Measurements from ENCODE around the gene ACSM3. TPM values are rescaled to one million over a fixed set of nuclear protein-coding genes. Genes with fewer than 3 reads are reported as not detected.
"Not testable (repeated sequence)": the region's sequence is repeated elsewhere in the genome, so short reads cannot be mapped to it uniquely, and the experiment has no call there.

Gene ACSM3
- total RNA-seq, 2 experiments from 2014 or later = 4.1 to 4.8 TPM

GRCh38 chr16:20798364-20798763, 34.5 kb downstream of the ACSM3 start:
- Mint-ChIP-seq H3K4me3 (no peak overlapping the region), H3K36me3 (ENCODE audit: low read depth) (peaks cover 20% of the 10 kb centered on the region), H3K27me3 (no peaks in the 10 kb centered on the region), H3K9me3 (no peaks in the 10 kb centered on the region), H3K27ac (peak overlapping the region; percentile 47), H3K4me1 (peaks cover 22% of the 10 kb centered on the region)
- ChIA-PET POLR2A (no interaction called here), CTCF (no interaction called here)
- no peak for DNase-seq

GRCh38 chr16:20799599-20799998, 35.8 kb downstream of the ACSM3 start:
- H3K4me3 Mint-ChIP-seq = no peak overlapping the region

GRCh38 chr16:20801278-20801677, 37.5 kb downstream of the ACSM3 start:
- no peak for DNase-seq
- Mint-ChIP-seq H3K36me3 (ENCODE audit: low read depth) (peaks cover 20% of the 10 kb centered on the region), H3K27ac (no peak overlapping the region), H3K4me3 (no peak overlapping the region), H3K4me1 (peaks cover 36% of the 10 kb centered on the region), H3K9me3 (no peaks in the 10 kb centered on the region), H3K27me3 (no peaks in the 10 kb centered on the region)
- ChIA-PET CTCF (no interaction called here), POLR2A (no interaction called here)

More at GRCh38 chr16:20799599-20799998, 35.8 kb downstream of the ACSM3 start:
- no peak for DNase-seq
- peaks cover 24% of the 10 kb centered on the region for H3K4me1 Mint-ChIP-seq
- ChIA-PET CTCF (no interaction called here), POLR2A (no interaction called here)
- H3K27ac Mint-ChIP-seq = no peak overlapping the region
- H3K36me3 Mint-ChIP-seq (ENCODE audit: low read depth) = peaks cover 20% of the 10 kb centered on the region
- H3K27me3 Mint-ChIP-seq = no peaks in the 10 kb centered on the region
- H3K9me3 Mint-ChIP-seq = no peaks in the 10 kb centered on the region

GRCh38 chr16:20803192-20803560, 39.4 kb downstream of the ACSM3 start:
- no peak overlapping the region for H3K4me3 Mint-ChIP-seq
- peaks cover 40% of the 10 kb centered on the region for H3K4me1 Mint-ChIP-seq
- CTCF ChIA-PET = interaction anchor here (0.7 to 2.0 kb wide), 2 partner anchors 48 to 63 kb away, joined by 4 read pairs; no protein-coding TSS in a partner anchor
- no peaks in the 10 kb centered on the region for H3K9me3 Mint-ChIP-seq
- no peak for DNase-seq
- peaks cover 16% of the 10 kb centered on the region for H3K36me3 Mint-ChIP-seq (ENCODE audit: low read depth)
- no peaks in the 10 kb centered on the region for H3K27me3 Mint-ChIP-seq
- H3K27ac Mint-ChIP-seq = peak overlapping the region; percentile 1
- POLR2A ChIA-PET = no interaction called here

- no peak overlapping the region for H3K4me3 Mint-ChIP-seq
Measured at GRCh38 chr16:20803561-20804214, 39.9 kb downstream of the ACSM3 start.

GRCh38 chr16:20805684-20806167, 41.9 kb downstream of the ACSM3 start:
- ChIA-PET CTCF (interaction anchor here (1.0 to 1.7 kb wide), 4 partner anchors 9 to 65 kb away, joined by 3 to 11 read pairs (median 4); no protein-coding TSS in a partner anchor), POLR2A (interaction anchor here (0.5 to 1.2 kb wide), 2 partner anchors 9 to 45 kb away, joined by 3 read pairs; no protein-coding TSS in a partner anchor)
- H3K27me3 Mint-ChIP-seq; DNase-seq; H3K36me3 Mint-ChIP-seq (ENCODE audit: low read depth); H3K9me3 Mint-ChIP-seq: not testable (repeated sequence)
- Mint-ChIP-seq H3K27ac (peak overlapping the region; percentile 94), H3K4me3 (peak overlapping the region; percentile 96), H3K4me1 (peaks cover 35% of the 10 kb centered on the region)

More at GRCh38 chr16:20803561-20804214, 39.9 kb downstream of the ACSM3 start:
- Mint-ChIP-seq H3K27ac (peak overlapping the region; percentile 1), H3K9me3 (no peaks in the 10 kb centered on the region), H3K27me3 (no peaks in the 10 kb centered on the region), H3K4me1 (peaks cover 37% of the 10 kb centered on the region), H3K36me3 (ENCODE audit: low read depth) (peaks cover 14% of the 10 kb centered on the region)
- ChIA-PET CTCF (interaction anchor here (0.7 to 2.0 kb wide), 3 partner anchors 49 to 398 kb away, joined by 3 to 4 read pairs (median 4); no protein-coding TSS in a partner anchor), POLR2A (no interaction called here)
- DNase-seq = no peak

GRCh38 chr16:20806168-20807050, 42.6 kb downstream of the ACSM3 start, which contains the start of the genes ERI2 and REXO5:
Gene ERI2, minus strand, starts transcription at chr16:20806472. Its CDS starts 42 bp downstream, at chr16:20806430.
Gene REXO5, plus strand, starts transcription at chr16:20806527. Its CDS starts 427 bp downstream, at chr16:20806954.
- Mint-ChIP-seq H3K4me3 (peak within 1 kb of the TSS; percentile 96), H3K9me3 (no peaks in the 10 kb centered on the region), H3K4me1 (peaks cover 40% of the 10 kb centered on the region), H3K27me3 (no peaks in the 10 kb centered on the region), H3K27ac (peak within 1 kb of the TSS; percentile 94), H3K36me3 (ENCODE audit: low read depth) (peaks cover 10% of the 10 kb centered on the region)
- ChIA-PET CTCF (interaction anchor here (1.0 to 1.5 kb wide), 7 partner anchors 8 to 66 kb away, joined by 3 to 5 read pairs (median 4); no protein-coding TSS in a partner anchor), POLR2A (interaction anchor here (0.5 to 1.2 kb wide), 5 partner anchors 8 to 1422 kb away, joined by 3 to 6 read pairs (median 3); no protein-coding TSS in a partner anchor)
- DNase-seq = peak; percentile 81

GRCh38 chr16:20807862-20808261, 44.0 kb downstream of the ACSM3 start:
- ChIA-PET POLR2A (no interaction called here), CTCF (no interaction called here)
- Mint-ChIP-seq H3K36me3 (ENCODE audit: low read depth) (peaks cover 10% of the 10 kb centered on the region), H3K4me1 (peaks cover 40% of the 10 kb centered on the region), H3K27me3 (no peaks in the 10 kb centered on the region), H3K4me3 (peak overlapping the region; percentile 96), H3K27ac (peak overlapping the region; percentile 94), H3K9me3 (no peaks in the 10 kb centered on the region)
- DNase-seq = no peak

- Mint-ChIP-seq H3K27me3 (no peaks in the 10 kb centered on the region), H3K4me1 (peaks cover 33% of the 10 kb centered on the region), H3K9me3 (no peaks in the 10 kb centered on the region), H3K27ac (no peak overlapping the region), H3K36me3 (ENCODE audit: low read depth) (peaks cover 32% of the 10 kb centered on the region), H3K4me3 (no peak overlapping the region)
- ChIA-PET CTCF (no interaction called here), POLR2A (no interaction called here)
- no peak for DNase-seq
Measured at GRCh38 chr16:20811889-20812439, 48.1 kb downstream of the ACSM3 start.

GRCh38 chr16:20812510-20812909, 48.7 kb downstream of the ACSM3 start:
- Mint-ChIP-seq H3K9me3 (no peaks in the 10 kb centered on the region), H3K36me3 (ENCODE audit: low read depth) (peaks cover 32% of the 10 kb centered on the region)

GRCh38 chr16:20814784-20815183, 51.0 kb downstream of the ACSM3 start:
- ChIA-PET CTCF (interaction anchor here (0.7 to 1.3 kb wide), 2 partner anchors 9 to 11 kb away, joined by 3 to 4 read pairs; partner anchors contain the start of genes ERI2 and REXO5), POLR2A (interaction anchor here (1.1 kb wide), 1 partner anchor 9 kb away, joined by 3 read pairs; the partner anchor contains the start of genes ERI2 and REXO5)
- H3K4me1 Mint-ChIP-seq = peaks cover 17% of the 10 kb centered on the region
- peak overlapping the region; percentile 7 for H3K27ac Mint-ChIP-seq
- H3K36me3 Mint-ChIP-seq (ENCODE audit: low read depth) = peaks cover 36% of the 10 kb centered on the region
- H3K4me3 Mint-ChIP-seq = no peak overlapping the region
- H3K27me3 Mint-ChIP-seq = no peaks in the 10 kb centered on the region
- no peaks in the 10 kb centered on the region for H3K9me3 Mint-ChIP-seq
- DNase-seq = no peak

More at GRCh38 chr16:20812510-20812909, 48.7 kb downstream of the ACSM3 start:
- Mint-ChIP-seq H3K4me1 (peaks cover 30% of the 10 kb centered on the region), H3K27me3 (no peaks in the 10 kb centered on the region), H3K4me3 (no peak overlapping the region), H3K27ac (no peak overlapping the region)
- ChIA-PET POLR2A (no interaction called here), CTCF (interaction anchor here (0.9 to 1.1 kb wide), 2 partner anchors 9 to 71 kb away, joined by 3 to 4 read pairs; no protein-coding TSS in a partner anchor)
- no peak for DNase-seq

GRCh38 chr16:20818929-20819585, 55.2 kb downstream of the ACSM3 start:
- Mint-ChIP-seq H3K27ac (no peak overlapping the region), H3K36me3 (ENCODE audit: low read depth) (peaks cover 52% of the 10 kb centered on the region), H3K4me3 (no peak overlapping the region), H3K4me1 (peaks cover 23% of the 10 kb centered on the region), H3K27me3 (no peaks in the 10 kb centered on the region), H3K9me3 (no peaks in the 10 kb centered on the region)
- ChIA-PET CTCF (interaction anchor here (1.0 to 1.7 kb wide), 3 partner anchors 12 to 44 kb away, joined by 3 to 4 read pairs (median 4); no protein-coding TSS in a partner anchor), POLR2A (no interaction called here)
- no peak for DNase-seq

Data from activated CD4-positive, alpha-beta T cell treated with anti-CD3 and anti-CD28 coated beads, Interleukin-2, amount 10 ng/mL, durations not matched to agents 7 days and 5 days (primary cell).